ENCODE data around the gene TFR2.
A peak's percentile ranks its signal among the peaks of the same experiment; 100 is the strongest.

DNA sequence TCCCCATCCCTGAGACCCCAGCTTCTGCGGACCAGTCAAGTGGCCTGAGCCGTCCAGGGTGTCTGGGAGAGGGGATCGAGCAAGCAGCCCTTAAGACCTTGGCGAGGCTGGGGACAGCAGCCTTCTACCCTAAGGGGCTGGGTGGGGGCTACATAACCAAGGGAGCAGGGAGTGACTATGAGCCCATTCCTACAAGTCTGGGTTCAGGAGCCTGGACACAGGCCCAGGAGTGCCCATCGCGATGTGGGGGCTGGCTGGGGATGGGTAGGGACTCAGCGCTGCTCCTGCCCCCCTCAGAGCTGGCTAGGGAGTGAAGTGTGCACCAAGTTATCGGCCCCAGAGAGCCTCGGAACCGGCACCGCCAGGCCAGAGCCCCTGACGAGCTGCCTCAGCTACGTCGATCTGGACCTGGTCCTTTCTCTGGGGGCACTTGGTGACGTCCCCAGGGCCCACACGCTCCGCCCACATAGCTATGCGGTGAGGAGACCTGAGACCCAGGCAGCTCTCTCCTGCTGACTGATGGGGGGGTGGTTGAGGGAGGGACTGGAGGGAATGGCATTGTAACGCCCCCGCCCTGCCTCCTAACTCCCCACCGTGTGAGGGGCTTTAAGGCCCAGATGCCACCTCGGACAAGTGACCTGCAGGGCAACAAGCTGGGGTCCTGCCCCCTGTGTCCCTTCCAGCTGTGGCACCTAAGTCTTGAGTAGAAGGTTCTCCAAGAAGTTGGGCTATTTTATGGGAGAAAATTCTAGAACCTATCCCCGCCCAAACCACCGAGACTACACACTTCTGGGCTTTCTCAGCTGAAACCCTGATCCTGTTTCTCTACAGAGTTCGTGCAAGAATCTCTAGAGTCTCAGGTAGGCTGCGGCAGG is 70.2 kb downstream of the TFR2 start:
- TF ChIP-seq ZNF589 (CRISPR knock-in tag; conservative IDR thresholded peaks at IDR 0.05) (no peak), SRSF1 (optimal IDR thresholded peaks at IDR 0.05; ENCODE audit: low read depth, low read length) (peak; percentile 70), MYC (CRISPR knock-in tag; IDR thresholded peaks at IDR 0.05; ENCODE audit: borderline replicate concordance) (no peak), JUNB (CRISPR knock-in tag; IDR thresholded peaks at IDR 0.05; ENCODE audit: borderline replicate concordance) (no peak), PHB2 (IDR thresholded peaks at IDR 0.05; ENCODE audit: partially characterized antibody) (no peak), ZNF136 (CRISPR knock-in tag; IDR thresholded peaks at IDR 0.05; ENCODE audit: low read depth) (no peak), ZBTB1 (CRISPR knock-in tag; IDR thresholded peaks at IDR 0.05; ENCODE audit: borderline replicate concordance) (no peak)
